IPS-18c (cell line): ENCODE results near the gene FLNC.

Experiments used
- H3K4me3 ChIP-seq: 2 replicates; pipeline ENCODE4 v1.7.0; 2013; ENCODE audit warnings: low read depth, mild to moderate bottlenecking, low read length, moderate library complexity; ENCODE audit not compliant: insufficient read depth
- H3K9me3 ChIP-seq: one replicate; pipeline ENCODE4 v1.6.1; 2013; ENCODE audit warnings: mild to moderate bottlenecking, low read length, moderate library complexity; ENCODE audit not compliant: control insufficient read depth, insufficient read depth

The FLNC gene

GRCh38 chr7:128865996-128866877 lies 36.0 kb downstream of the FLNC start:
- H3K9me3 ChIP-seq: no peaks in the 10 kb centered on the region

DNA sequence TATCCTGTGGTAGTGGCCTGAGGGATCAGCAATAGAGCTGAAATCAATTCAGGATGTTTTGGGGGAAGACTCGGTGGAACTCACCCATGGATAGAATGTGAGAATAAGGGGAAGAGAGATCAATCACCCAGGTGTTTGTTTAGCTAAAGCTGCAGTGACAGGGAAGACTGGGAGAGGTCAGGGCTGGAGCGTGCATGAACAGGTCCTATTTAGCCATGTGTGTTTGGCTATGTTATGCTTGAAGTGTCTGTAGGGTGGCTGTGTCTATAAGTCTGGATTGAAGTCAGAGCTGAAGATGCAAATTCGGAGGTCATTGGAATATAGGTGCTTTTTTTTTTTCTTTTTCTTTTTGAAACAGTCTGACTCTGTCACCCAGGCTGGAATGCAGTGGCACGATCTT lies 37.0 kb downstream of the FLNC start:
- H3K9me3 ChIP-seq: no peaks in the 10 kb centered on the region
- H3K4me3 ChIP-seq: no peak overlapping the region

More at GRCh38 chr7:128865996-128866877, 36.0 kb downstream of the FLNC start:
- H3K4me3 ChIP-seq: no peak overlapping the region

- Histone ChIP-seq H3K9me3 (no peaks in the 10 kb centered on the region), H3K4me3 (peak overlapping the region; percentile 71; the same call in 1 of the 2 replicates)
Observed at GRCh38 chr7:128867842-128868623, 37.8 kb downstream of the FLNC start.

DNA sequence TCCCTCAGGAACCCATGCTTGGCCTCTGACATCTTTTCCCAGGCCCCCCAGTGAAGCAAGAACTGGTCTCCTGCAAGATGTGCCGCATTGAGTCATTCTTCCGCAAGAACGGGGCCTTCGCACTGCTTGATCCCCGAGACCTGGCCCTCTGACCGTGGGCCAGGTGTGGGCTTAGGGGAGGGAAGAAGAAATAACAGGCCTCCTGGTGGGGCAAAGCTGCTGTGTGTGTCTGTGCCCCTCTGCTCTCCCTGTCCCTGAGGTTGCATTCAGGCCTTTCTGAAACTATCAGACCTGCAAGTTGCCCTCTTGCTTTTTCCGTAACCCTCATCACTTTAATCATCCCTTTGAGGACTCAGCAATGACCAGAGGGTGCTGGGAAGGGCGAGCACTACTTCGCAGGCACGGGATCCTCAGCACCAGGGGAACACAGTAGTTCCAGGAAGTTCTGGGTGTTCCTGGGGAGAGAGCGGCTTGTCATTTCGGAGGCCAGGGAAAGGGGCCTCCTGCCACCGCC lies 38.5 kb downstream of the FLNC start:
- H3K9me3 ChIP-seq: no peaks in the 10 kb centered on the region
- peak overlapping the region; percentile 71; the same call in 1 of the 2 replicates for H3K4me3 ChIP-seq

DNA sequence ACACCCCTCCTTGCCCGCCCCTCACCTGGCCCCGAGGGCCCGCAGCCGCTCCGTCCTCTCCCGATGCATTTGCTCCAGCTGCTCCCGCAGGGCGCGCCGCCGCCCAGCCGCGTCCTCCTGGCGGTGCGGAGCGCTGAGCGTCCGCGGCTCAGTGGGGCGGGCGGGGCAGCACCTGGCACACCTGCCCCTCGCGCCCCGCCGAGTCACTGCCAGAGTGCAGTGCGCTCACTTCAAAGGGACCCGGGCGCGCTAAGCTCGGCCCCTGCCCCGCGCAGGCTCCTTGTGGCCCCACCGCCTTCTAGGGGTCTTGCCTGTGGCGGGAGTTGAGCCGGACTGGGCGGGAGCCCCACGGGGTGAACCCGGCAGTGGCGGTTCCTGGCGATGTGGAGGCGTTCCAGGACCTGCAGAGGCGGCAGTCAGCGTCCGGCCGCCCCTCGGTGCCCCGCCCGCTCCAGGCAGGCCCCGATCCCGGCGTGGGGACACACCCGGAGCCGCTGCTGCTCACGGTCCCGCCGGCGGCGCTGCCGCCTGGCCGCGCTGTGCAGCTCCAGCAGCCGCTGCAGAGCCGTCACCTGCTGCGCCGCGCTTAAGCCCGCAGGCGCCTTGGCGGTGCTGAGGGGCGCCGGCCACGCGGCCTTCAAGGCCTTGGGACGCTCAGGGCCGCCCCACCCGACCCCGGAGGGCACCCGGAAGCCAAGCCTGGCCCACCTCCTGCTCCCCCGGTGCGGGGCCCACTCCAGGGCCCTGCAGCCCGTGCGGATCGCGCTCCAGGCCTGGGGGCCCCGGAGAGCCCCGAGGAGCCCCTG lies 39.1 kb downstream of the FLNC start:
- Histone ChIP-seq H3K4me3 (peak overlapping the region; percentile 71), H3K9me3 (no peaks in the 10 kb centered on the region)

DNA sequence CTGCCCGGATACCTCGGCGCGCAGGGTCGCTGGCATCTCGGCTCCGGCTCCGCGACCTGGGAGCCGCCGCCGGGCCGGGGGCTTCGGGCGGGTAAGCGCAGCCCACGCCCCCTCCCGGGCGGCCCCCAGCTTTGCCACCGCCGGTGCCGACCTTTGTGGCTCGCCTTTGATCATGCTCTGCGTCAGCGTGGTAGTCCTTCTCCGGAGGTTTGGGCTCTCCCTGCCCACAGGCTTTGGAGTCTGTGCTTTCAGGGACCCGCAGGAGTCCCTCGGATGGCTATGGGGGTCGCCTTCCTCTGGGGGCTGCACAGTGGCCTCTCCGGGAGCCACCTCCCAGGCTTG lies 39.7 kb downstream of the FLNC start:
- peak overlapping the region; percentile 71 for H3K4me3 ChIP-seq
- no peaks in the 10 kb centered on the region for H3K9me3 ChIP-seq

- Histone ChIP-seq H3K4me3 (no peak overlapping the region), H3K9me3 (no peaks in the 10 kb centered on the region)
Observed at GRCh38 chr7:128871050-128871449, 40.8 kb downstream of the FLNC start.

GRCh38 chr7:128872394-128872824 lies 42.2 kb downstream of the FLNC start:
- Histone ChIP-seq H3K4me3 (no peak overlapping the region), H3K9me3 (no peaks in the 10 kb centered on the region)

DNA sequence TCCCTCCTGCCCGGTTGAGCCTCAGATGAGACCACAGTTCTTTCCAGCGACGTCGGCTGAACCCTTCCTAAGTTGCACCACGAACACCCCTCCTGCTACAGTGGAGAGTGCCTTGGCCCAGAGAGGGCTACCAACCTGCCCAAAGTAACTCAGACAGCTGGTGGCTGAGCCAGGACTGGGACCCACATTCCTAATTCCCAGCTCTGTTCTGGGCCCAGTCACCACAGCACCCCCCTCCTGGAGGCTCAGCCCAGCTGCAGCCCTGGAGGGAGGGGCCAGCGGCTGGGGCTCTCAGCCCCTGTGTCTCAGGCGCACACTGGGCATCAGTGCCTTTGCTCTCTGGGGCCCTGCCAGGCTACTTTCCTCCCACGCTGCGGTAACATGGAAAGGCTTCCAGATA lies 43.0 kb downstream of the FLNC start:
- no peaks in the 10 kb centered on the region for H3K9me3 ChIP-seq

GRCh38 chr7:128874140-128875031 lies 44.2 kb downstream of the FLNC start:
- H3K4me3 ChIP-seq: no peak overlapping the region
- H3K9me3 ChIP-seq: no peaks in the 10 kb centered on the region

More for the DNA sequence above, 43.0 kb downstream of the FLNC start:
- H3K4me3 ChIP-seq: no peak overlapping the region

- no peaks in the 10 kb centered on the region for H3K9me3 ChIP-seq
- no peak overlapping the region for H3K4me3 ChIP-seq
Observed at GRCh38 chr7:128875523-128875948, 45.3 kb downstream of the FLNC start.

GRCh38 chr7:128876127-128876526 lies 45.9 kb downstream of the FLNC start:
- Histone ChIP-seq H3K4me3 (no peak overlapping the region), H3K9me3 (no peaks in the 10 kb centered on the region)

DNA sequence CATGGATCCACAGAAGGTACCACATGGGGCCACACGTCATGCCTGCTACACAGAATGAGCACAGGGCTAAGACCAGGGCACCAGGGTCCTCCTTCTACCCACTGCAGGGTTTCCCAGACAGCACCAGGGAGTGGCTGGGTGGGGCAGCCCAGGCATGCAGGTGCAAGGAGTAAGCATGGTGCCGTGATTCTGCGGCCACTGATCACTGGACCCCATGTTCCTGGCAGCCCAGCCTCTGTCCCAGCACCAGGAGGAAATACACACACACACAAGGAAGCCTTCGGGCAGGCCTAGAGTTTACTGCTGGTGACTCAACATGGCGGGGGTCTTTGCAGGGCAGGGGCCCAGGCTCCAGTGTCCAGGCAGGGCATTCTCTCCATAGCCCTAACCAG lies 46.4 kb downstream of the FLNC start:
- H3K4me3 ChIP-seq: no peak overlapping the region
- no peaks in the 10 kb centered on the region for H3K9me3 ChIP-seq

DNA sequence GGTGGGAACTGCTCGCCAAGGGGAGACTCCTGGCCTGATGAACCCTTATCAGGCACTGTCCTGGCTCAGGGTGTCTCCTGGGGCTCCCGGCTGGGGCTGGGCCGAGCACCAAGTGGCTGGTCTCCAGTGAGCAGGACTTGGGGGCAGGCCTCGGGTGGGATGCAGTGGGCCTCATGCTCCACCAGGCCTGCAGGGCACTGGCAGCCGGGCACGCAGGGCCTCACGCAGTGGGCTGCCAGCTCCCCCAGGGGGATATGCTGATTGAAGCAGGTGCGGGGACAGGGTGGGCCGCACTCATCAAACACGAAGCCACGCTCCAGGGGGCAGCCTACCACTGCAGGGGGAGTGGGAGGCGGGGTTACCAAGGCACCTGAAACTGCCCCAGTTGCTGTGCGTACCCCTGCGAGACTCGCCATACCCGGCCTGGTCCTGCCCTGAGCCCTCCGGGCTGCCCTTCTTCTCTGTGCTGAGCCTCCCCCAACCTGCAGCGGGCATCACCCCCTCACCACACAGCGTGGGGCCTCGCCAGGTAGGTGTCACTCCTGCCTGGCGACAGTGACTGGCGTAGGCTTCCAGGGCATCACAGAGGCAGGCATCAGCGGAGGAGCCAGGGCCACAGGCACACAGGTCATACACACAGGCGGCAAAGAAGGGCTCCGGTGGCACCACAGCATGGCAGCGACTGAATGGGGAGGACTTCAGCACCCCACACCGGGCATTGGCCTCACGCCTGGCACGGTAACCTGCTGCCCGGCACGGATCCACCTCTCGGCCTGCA lies 47.0 kb downstream of the FLNC start:
- H3K4me3 ChIP-seq: no peak overlapping the region
- H3K9me3 ChIP-seq: no peaks in the 10 kb centered on the region

DNA sequence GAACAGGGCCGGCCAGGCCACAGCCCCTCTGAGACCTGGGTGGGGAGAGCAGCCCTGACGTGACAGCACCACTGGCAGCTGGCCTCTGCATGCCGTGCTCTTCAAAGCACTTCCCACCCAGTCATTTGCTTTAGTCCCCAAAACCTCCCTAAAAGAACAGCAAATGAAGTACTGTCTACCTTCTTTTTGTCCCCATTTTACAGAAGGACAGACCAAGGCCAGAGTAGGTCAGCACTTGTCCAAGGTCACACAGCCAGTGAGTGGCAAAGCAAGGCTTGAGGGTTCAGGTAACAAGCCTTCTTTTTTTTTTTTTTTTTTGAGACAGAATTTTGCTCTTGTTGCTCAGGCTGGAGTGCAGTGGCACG lies 47.5 kb downstream of the FLNC start:
- Histone ChIP-seq H3K4me3 (no peak overlapping the region), H3K9me3 (no peaks in the 10 kb centered on the region)
